Pulmonary artery endothelial cell (primary cell): ENCODE data around the gene RNF186. TPM values are rescaled to one million over a fixed set of nuclear protein-coding genes. Genes with fewer than 3 reads are reported as not detected.
"Not testable (repeated sequence)": the region's sequence is repeated elsewhere in the genome, so short reads cannot be mapped to it uniquely, and the experiment has no call there.

Experiments used
- DNase-seq: peaks from one replicate; pipeline ENCODE4 v3.0.0-alpha.2; 2011; ENCODE audit warnings: low read depth, low spot score
- total RNA-seq: library from RNA; depleted of rRNA; stranded (reverse); fragments of >200 nt; gene quantifications from 2 replicates; pipeline ENCODE4 v1.2.3, GENCODE V29; 2014

RNF186 gene, protein sequence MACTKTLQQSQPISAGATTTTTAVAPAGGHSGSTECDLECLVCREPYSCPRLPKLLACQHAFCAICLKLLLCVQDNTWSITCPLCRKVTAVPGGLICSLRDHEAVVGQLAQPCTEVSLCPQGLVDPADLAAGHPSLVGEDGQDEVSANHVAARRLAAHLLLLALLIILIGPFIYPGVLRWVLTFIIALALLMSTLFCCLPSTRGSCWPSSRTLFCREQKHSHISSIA
- total RNA-seq, result not detected in 2 replicates

- no peak for DNase-seq
Observed at GRCh38 chr1:19814681-19815503, at the start of gene RNF186. TSS of gene RNF186 (minus strand) at chr1:19815283. CDS start at chr1:19815101, 182 bp downstream.

DNA sequence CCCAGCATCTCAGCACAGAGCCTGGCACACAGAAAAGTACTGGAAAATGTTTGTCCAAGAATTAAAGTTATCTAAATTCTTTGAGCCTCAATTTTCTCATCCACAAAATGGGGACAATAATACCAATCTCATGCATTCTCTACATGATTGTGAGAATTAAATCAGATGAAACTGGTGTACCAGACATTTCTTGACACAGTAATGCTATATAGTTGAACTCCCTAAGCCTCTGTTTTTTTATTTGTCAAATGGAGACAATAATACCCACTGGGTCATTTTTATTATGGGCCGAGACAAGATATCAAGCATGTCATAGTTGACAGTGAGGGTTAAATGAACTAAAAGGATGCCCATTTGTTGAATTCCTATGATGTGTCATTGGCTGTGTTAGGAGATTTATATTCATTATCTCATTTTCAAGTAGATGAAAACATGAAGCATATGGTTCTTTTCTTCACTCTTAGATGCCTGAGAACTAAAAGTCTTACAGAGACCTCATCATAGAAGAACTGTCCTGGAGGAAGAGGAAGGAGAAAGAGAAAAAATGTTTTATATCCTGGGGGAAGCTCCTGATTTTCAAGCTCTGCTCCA, 49.6 kb upstream of the RNF186 start:
- DNase-seq, result no peak

- DNase-seq, result no peak
Observed at GRCh38 chr1:19862944-19863343, 47.9 kb upstream of the RNF186 start.

GRCh38 chr1:19861842-19862530, 46.9 kb upstream of the RNF186 start:
- DNase-seq, result no peak

DNA sequence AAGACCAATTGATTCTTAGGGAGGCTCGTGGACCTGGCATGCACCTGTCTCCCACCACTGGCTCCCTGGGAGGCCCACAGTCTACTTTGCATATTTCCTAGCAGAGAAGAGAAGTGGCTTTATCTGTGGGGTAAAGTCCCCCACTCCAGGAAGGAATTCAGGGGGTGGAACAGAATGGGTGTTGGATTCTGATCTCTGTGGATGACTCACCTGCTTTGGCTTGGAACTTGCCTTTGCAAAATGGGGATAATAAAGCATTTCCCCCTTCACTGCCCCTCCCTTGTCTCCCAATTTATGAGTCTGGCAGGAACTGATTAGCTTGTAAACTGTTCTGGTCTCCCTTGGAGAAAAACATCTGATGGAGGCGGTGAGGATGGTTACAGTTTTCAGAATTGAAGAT, 46.0 kb upstream of the RNF186 start:
- no peak for DNase-seq

GRCh38 chr1:19860418-19860817, 45.3 kb upstream of the RNF186 start:
- DNase-seq, result no peak

DNA sequence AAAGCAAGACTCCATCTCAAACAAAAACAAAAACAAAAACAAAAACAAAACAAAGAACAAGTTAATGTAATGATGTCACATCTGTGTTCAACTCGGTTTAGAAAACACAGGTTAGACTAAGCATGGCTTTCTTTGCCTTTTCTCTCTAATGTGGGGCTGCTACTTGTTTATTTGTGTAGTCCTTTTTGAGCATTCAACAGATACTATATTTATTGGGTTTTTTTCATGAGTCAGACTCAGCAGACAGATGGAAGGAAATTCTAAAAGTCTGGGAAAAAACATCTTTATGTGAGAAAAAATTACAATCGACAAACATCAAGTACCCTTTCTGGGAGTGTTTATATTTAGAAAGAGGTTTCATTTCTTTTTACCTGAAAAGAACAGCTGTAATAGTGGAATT, 44.8 kb upstream of the RNF186 start:
- no peak for DNase-seq

DNA sequence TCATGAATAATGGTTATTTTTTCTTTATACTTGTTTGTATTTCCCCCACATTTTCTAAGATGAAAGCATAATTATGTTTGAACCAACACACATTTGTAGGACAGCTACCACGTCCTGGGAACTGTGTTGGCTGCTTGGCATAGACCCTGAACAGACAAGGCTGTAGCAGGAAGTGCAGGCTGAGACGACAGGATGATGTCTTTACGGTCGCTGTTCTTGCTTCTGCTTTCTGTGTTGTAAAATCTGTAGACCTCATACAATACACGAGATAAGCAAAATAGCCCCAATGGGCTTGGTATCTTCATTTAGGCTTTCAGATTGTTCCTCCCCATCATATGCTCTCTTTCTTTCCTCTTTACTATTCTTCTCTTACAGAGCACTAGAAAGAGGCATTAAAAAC, 43.8 kb upstream of the RNF186 start:
- no peak for DNase-seq

DNA sequence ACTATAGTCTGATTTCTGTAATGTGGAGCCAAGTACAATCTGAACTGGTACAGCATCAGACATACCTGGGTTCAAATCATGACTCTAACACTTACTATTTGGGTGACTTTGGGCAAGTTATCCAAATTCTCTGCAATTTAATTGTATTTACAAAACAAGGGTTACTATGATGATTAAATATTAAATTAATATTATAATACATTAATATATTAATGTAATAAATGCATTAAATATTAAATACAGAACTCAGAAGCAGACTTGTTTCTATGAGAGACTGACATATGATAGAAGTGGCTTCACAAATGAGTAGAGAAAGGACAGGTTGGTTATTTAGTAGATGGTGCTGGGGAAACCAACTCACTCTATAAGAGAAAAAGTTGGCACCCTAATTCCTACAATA, 39.8 kb upstream of the RNF186 start:
- no peak for DNase-seq

DNA sequence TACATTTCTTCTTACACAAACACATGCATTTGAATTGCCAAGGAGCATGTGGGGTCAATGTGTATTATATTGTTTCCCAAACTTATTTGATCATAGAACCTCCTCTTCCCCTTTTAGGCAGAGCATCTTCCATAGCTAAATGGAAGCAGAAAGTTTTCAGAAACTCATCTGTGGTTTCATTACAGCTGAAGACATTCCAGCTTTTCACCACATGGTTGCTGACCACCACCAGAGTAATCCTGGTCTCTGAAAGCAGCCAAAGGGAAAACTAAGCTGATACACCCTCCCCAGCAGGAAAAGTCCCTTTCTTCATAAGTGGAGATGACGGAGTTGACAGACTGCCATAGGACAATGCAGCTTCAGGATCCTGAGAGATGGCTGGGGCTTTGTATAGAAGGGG, 37.0 kb upstream of the RNF186 start:
- no peak for DNase-seq

DNA sequence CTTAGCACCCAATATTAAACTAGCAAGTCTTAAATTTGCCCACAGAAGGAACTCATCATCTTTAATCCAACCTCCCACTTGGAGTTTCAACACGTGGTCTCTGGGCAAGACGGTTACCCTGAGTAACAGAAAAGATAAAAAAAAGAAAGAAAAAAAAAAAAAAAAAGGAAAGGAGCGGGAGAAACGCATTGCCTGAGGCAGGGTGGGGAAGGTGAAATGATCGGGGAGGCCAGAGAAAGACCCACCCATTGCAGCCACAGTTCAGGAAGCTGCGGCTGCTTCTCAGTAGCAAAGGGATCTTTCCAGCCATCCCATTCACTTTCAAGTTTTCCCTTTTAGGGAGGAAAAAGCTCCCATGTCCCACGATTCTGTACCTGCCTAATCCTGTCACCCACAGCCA, 35.1 kb upstream of the RNF186 start:
- no peak for DNase-seq

- DNase-seq, result not testable (repeated sequence)
Observed at GRCh38 chr1:19849307-19849706, 34.2 kb upstream of the RNF186 start.

GRCh38 chr1:19847334-19847733, 32.3 kb upstream of the RNF186 start:
- DNase-seq, result not testable (repeated sequence)

DNA sequence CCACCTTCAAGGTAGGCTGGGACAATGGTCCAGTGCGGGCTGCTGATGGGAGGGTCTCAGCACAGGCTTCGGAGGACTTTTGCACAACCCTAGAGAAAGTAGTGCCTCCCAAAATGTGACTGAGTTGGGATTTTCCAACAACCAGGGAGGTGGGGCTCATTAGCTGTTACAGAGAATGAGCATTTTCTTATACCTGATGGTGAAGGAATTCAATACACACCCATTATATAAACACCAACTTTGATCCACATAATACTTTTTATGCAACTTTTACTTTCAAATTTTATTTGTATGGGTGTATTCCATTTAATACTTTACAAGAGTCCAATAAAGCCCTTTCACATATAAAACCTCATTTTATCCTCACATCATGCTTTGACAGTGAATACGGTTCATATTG, 31.3 kb upstream of the RNF186 start:
- DNase-seq, result no peak

DNA sequence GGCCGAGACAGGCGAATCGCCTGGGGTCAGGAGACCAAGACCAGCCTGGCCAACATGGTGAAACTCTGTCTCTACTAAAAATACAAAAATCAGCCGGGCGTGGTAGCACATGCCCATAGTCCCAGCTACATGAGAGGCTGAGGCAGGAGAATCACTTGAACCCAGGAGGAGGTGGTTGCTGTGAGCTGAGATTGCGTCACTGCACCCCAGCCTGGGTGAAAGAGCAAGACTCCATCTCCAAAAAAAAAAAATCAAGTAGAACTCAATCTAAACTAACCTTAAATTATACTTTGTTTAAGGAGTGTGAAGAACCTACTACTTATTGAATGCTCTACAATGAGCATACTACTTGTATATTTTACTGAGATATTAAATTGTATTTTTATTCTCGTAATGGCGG, 30.5 kb upstream of the RNF186 start:
- DNase-seq, result no peak

- DNase-seq, result no peak
Observed at GRCh38 chr1:19844731-19845495, 29.8 kb upstream of the RNF186 start.

DNA sequence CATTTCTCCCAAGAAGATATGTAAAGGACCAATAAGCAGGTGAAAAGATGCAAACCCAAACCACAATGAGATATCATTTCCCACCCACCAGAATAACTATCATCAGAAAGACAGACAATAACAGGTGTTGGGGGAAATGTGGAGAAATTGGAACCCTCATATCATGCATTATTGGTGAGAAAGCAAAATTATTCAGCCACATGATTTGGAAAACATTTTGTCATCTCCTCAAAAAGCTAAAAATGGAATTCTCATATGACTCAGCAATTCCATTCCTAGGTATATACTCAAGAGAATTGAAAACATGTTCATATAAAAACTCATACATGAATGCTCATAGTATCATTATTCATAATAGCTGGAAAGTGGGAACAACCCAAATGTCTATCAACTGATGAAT, 25.1 kb upstream of the RNF186 start:
- no peak for DNase-seq

GRCh38 chr1:19837866-19838265, 22.8 kb upstream of the RNF186 start:
- no peak for DNase-seq

DNA sequence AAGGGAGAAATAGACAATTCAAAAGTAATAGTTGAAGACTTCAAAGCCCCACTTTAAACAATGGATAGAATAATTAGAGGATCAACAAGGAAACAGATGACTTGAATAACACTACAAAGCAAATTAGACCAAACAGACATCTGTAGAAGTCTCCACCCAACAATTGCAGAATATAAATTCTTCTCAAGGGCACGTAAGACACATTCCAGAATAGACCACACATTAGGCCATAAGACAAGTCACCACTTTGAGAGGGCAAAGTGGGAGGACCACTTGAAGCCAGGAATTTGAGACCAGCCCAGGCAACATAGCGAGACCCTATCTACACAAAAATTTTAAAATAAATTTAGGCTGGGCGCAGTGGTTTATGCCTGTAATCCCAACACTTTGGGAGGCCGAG, 20.5 kb upstream of the RNF186 start:
- DNase-seq, result no peak

GRCh38 chr1:19831441-19831840, 16.4 kb upstream of the RNF186 start:
- no peak for DNase-seq

DNA sequence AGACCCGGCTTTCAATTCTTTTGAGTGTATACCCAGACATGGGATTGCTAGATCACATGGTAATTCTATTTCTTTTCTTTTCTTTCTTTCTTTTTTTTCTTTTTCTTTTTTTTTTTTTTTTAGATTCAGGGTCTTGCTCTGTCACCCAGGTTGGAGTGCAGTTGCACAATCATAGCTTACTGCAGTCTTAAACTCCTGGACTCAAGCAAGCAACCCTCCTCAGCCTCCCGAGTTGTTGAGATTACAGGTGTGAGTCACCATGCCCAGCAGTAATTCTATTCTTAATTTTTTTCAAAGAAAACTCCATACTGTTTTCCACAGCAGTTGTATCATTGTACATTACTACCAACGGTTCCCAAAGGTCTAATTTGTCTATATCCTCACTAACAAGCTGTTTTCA, 13.5 kb upstream of the RNF186 start:
- DNase-seq, result no peak
